ENCODE data around the gene MAGI1. TPM values are rescaled to one million over a fixed set of nuclear protein-coding genes. Genes with fewer than 3 reads are reported as not detected.
"Not testable (repeated sequence)": the region's sequence is repeated elsewhere in the genome, so short reads cannot be mapped to it uniquely, and the experiment has no call there.

MAGI1 gene
- total and polyA plus RNA-seq, 2 donors (not counting 1 experiment from before 2014, with no cell fraction given), result 0.10 to 0.22 TPM

GRCh38 chr3:65720989-65721737 lies 317.6 kb downstream of the MAGI1 start:
- DNase-seq (no peak), ATAC-seq (ENCODE audit: low read depth) (no peak)
- H2AFZ ChIP-seq (ENCODE audit: insufficient read depth, low read depth, low read length, poor library complexity, severe bottlenecking), result no peak overlapping the region
- H3K4me2 ChIP-seq (replicated peaks; ENCODE audit: low read depth, low read length, poor library complexity, severe bottlenecking), result no peak overlapping the region
- CTCF ChIA-PET, result interaction anchor here (1.5 kb wide), 1 partner anchor 11 kb away, joined by 4 read pairs; no protein-coding TSS in a partner anchor
- TF ChIP-seq, protein P1, sequence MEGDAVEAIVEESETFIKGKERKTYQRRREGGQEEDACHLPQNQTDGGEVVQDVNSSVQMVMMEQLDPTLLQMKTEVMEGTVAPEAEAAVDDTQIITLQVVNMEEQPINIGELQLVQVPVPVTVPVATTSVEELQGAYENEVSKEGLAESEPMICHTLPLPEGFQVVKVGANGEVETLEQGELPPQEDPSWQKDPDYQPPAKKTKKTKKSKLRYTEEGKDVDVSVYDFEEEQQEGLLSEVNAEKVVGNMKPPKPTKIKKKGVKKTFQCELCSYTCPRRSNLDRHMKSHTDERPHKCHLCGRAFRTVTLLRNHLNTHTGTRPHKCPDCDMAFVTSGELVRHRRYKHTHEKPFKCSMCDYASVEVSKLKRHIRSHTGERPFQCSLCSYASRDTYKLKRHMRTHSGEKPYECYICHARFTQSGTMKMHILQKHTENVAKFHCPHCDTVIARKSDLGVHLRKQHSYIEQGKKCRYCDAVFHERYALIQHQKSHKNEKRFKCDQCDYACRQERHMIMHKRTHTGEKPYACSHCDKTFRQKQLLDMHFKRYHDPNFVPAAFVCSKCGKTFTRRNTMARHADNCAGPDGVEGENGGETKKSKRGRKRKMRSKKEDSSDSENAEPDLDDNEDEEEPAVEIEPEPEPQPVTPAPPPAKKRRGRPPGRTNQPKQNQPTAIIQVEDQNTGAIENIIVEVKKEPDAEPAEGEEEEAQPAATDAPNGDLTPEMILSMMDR (IDR thresholded peaks at IDR 0.05), result no peak
- no peak for TF ChIP-seq EZH2 (IDR thresholded peaks at IDR 0.05; ENCODE audit: borderline replicate concordance, insufficient read depth, low read depth, low read length, poor library complexity, severe bottlenecking)
- H3K27ac Mint-ChIP-seq, result no peak overlapping the region
- no peaks in the 10 kb centered on the region for H3K79me2 ChIP-seq (ENCODE audit: control insufficient read depth, insufficient read depth, low read length)
- H3K9me3 ChIP-seq (ENCODE audit: control extremely low read depth in 1 of 3, control insufficient read depth in 2 of 3, insufficient read depth in 1 of 3, low read length in 2 of 3), result no peaks in the 10 kb centered on the region
- no peaks in the 10 kb centered on the region for H3K27me3 Mint-ChIP-seq
- WGBS (ENCODE audit: insufficient coverage), result 89% methylated on average over 2 of the region's 4 CpGs
- no peak overlapping the region for H3K4me3 ChIP-seq (ENCODE audit: control extremely low read depth in 1 of 5, extremely low read depth in 1 of 5, insufficient read depth in 1 of 5, low read depth in 2 of 5, low read length in 4 of 5)
- peaks cover 2% of the 10 kb centered on the region for H3K9me3 Mint-ChIP-seq (ENCODE audit: insufficient read depth)
- no peak overlapping the region for H3K9ac ChIP-seq (ENCODE audit: low read length)
- H3K27ac ChIP-seq (ENCODE audit: low read length in 2 of 2), result no peak overlapping the region
- no peaks in the 10 kb centered on the region for H3K4me1 Mint-ChIP-seq
- no peak overlapping the region for H3K4me3 Mint-ChIP-seq
- intact Hi-C loops (cut with micrococcal nuclease), result no loop called here
- POLR2A ChIA-PET, result no interaction called here
- H3K4me1 ChIP-seq (ENCODE audit: control insufficient read depth in 2 of 2, insufficient read depth in 2 of 2, low read length in 2 of 2), result no peaks in the 10 kb centered on the region
- H4K20me1 ChIP-seq (ENCODE audit: control insufficient read depth, insufficient read depth, low read length, poor library complexity, severe bottlenecking), result no peaks in the 10 kb centered on the region
- H3K27me3 ChIP-seq (replicated peaks in 1 of 4; ENCODE audit: control extremely low read depth in 1 of 4, control insufficient read depth in 3 of 4, insufficient read depth in 4 of 4, low read length in 3 of 4), result no peaks in the 10 kb centered on the region
- no peaks in the 10 kb centered on the region for H3K36me3 ChIP-seq (replicated peaks in 1 of 2; ENCODE audit: control extremely low read depth in 1 of 2, control insufficient read depth in 1 of 2, extremely low read depth in 1 of 2, insufficient read depth in 2 of 2, low read length in 1 of 2)

- H3K27ac Mint-ChIP-seq; H3K9me3 Mint-ChIP-seq (ENCODE audit: insufficient read depth); H3K27ac ChIP-seq (ENCODE audit: low read length in 2 of 2); H3K27me3 ChIP-seq (replicated peaks in 1 of 4; ENCODE audit: control extremely low read depth in 1 of 4, control insufficient read depth in 3 of 4, insufficient read depth in 4 of 4, low read length in 3 of 4); H4K20me1 ChIP-seq (ENCODE audit: control insufficient read depth, insufficient read depth, low read length, poor library complexity, severe bottlenecking); H3K9me3 ChIP-seq (ENCODE audit: control extremely low read depth in 1 of 3, control insufficient read depth in 2 of 3, insufficient read depth in 1 of 3, low read length in 2 of 3); H2AFZ ChIP-seq (ENCODE audit: insufficient read depth, low read depth, low read length, poor library complexity, severe bottlenecking); ATAC-seq (ENCODE audit: low read depth); H3K79me2 ChIP-seq (ENCODE audit: control insufficient read depth, insufficient read depth, low read length); H3K4me3 Mint-ChIP-seq; intact Hi-C loops (cut with micrococcal nuclease); H3K4me3 ChIP-seq (ENCODE audit: control extremely low read depth in 1 of 5, extremely low read depth in 1 of 5, insufficient read depth in 1 of 5, low read depth in 2 of 5, low read length in 4 of 5); H3K4me1 ChIP-seq (ENCODE audit: control insufficient read depth in 2 of 2, insufficient read depth in 2 of 2, low read length in 2 of 2); H3K4me2 ChIP-seq (replicated peaks; ENCODE audit: low read depth, low read length, poor library complexity, severe bottlenecking); H3K27me3 Mint-ChIP-seq; DNase-seq; H3K36me3 ChIP-seq (replicated peaks in 1 of 2; ENCODE audit: control extremely low read depth in 1 of 2, control insufficient read depth in 1 of 2, extremely low read depth in 1 of 2, insufficient read depth in 2 of 2, low read length in 1 of 2); H3K4me1 Mint-ChIP-seq; H3K9ac ChIP-seq (ENCODE audit: low read length); POLR2A ChIA-PET: not testable (repeated sequence)
- CTCF ChIA-PET, result interaction anchor here (1.5 kb wide), 1 partner anchor 12 kb away, joined by 4 read pairs; no protein-coding TSS in a partner anchor
- no CpG with 5 or more reads among the region's 1 CpG for WGBS (ENCODE audit: insufficient coverage)
Observed at GRCh38 chr3:65719639-65720038, 319.1 kb downstream of the MAGI1 start.
